IMR-90 (cell line): Measurements from ENCODE around the gene ADAMTS17.

Experiments used
- BHLHE40 ChIP-seq: fragments of 150-350 bp; IDR thresholded peaks from 2 replicates; pipeline ENCODE4 v1.6.1; 2016; ENCODE audit warnings: mild to moderate bottlenecking, low read depth, low read length
- CEBPB ChIP-seq: IDR thresholded peaks from 2 replicates; pipeline ENCODE4 v1.6.1; 2012; ENCODE audit warnings: low read depth, low read length, improper control_type of control experiment
- CHD1 ChIP-seq: IDR thresholded peaks from 2 replicates; pipeline ENCODE4 v1.6.1; 2012; ENCODE audit warnings: low read depth, low read length, improper control_type of control experiment
- FOS ChIP-seq: fragments of 150-350 bp; IDR thresholded peaks from 2 replicates; pipeline ENCODE4 v1.6.1; 2016; ENCODE audit warnings: low read depth, low read length
- MAFK ChIP-seq: IDR thresholded peaks from 2 replicates; pipeline ENCODE4 v1.6.1; 2012; ENCODE audit warnings: low read depth, low read length, improper control_type of control experiment
- MAZ ChIP-seq: IDR thresholded peaks from 2 replicates; pipeline ENCODE4 v1.6.1; 2012; ENCODE audit warnings: low read depth, mild to moderate bottlenecking, low read length, improper control_type of control experiment, moderate library complexity, borderline replicate concordance
- MXI1 ChIP-seq: IDR thresholded peaks from 2 replicates; pipeline ENCODE4 v1.6.1; 2012; ENCODE audit warnings: low read depth, mild to moderate bottlenecking, low read length, moderate library complexity, borderline replicate concordance
- POLR2A ChIP-seq: IDR thresholded peaks from 2 replicates; pipeline ENCODE4 v1.6.1; 2012; ENCODE audit warnings: mild to moderate bottlenecking, low read depth, low read length
- RAD21 ChIP-seq: IDR thresholded peaks from 2 replicates; pipeline ENCODE4 v1.6.1; 2012; ENCODE audit warnings: low read length, improper control_type of control experiment
- RCOR1 ChIP-seq: IDR thresholded peaks from 2 replicates; pipeline ENCODE4 v1.6.1; 2012; ENCODE audit warnings: mild to moderate bottlenecking, low read length, improper control_type of control experiment; ENCODE audit not compliant: insufficient replicate concordance
- SMC3 ChIP-seq: fragments of 150-350 bp; IDR thresholded peaks from 2 replicates; pipeline ENCODE4 v1.6.1; 2016; ENCODE audit warnings: low read depth, mild to moderate bottlenecking, antibody characterized with exemption, low read length, moderate library complexity
- TF ChIP-seq, protein P1 (sequence below): fragments of 150-350 bp; IDR thresholded peaks from 2 replicates; pipeline ENCODE4 v1.6.1; 2017; ENCODE audit warnings: mild to moderate bottlenecking, antibody characterized with exemption, low read length, low read depth
- TF ChIP-seq, protein P2 (sequence below): conservative IDR thresholded peaks from 2 replicates; pipeline ENCODE4 v1.5.1; 2012; ENCODE audit warnings: mild to moderate bottlenecking, low read depth, low read length, improper control_type of control experiment
- TF ChIP-seq, protein P3 (sequence below): fragments of 150-350 bp; IDR thresholded peaks from 2 replicates; pipeline ENCODE4 v1.6.1; 2016; ENCODE audit warnings: low read depth, mild to moderate bottlenecking, low read length, moderate library complexity, borderline replicate concordance

DNA sequence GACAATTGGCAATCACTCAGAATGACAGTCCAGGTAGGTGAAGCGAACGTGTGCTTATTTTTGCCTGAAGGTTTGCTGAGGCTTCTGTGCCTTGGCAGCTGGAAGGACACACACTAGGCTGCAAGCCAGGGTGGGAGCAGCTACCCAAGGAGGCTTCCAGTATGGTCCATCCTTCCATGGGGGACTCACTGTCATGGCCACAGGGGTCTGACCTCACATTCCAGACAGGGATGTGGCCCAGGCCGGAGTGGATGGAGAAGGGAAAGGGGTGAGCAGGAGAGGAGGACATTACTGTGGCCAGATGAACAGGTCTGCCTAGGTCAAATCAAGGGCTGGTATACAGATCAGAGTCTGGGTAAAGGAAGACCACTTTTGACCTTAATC lies 247.7 kb downstream of the ADAMTS17 start:
- TF ChIP-seq BHLHE40 (no peak), MAZ (no peak), POLR2A (no peak), RAD21 (no peak), MXI1 (no peak), FOS (no peak), CEBPB (no peak), CHD1 (no peak), MAFK (no peak), SMC3 (no peak), RCOR1 (no peak)
- TF ChIP-seq, protein P1, sequence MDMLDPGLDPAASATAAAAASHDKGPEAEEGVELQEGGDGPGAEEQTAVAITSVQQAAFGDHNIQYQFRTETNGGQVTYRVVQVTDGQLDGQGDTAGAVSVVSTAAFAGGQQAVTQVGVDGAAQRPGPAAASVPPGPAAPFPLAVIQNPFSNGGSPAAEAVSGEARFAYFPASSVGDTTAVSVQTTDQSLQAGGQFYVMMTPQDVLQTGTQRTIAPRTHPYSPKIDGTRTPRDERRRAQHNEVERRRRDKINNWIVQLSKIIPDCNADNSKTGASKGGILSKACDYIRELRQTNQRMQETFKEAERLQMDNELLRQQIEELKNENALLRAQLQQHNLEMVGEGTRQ = no peak
- TF ChIP-seq, protein P2, sequence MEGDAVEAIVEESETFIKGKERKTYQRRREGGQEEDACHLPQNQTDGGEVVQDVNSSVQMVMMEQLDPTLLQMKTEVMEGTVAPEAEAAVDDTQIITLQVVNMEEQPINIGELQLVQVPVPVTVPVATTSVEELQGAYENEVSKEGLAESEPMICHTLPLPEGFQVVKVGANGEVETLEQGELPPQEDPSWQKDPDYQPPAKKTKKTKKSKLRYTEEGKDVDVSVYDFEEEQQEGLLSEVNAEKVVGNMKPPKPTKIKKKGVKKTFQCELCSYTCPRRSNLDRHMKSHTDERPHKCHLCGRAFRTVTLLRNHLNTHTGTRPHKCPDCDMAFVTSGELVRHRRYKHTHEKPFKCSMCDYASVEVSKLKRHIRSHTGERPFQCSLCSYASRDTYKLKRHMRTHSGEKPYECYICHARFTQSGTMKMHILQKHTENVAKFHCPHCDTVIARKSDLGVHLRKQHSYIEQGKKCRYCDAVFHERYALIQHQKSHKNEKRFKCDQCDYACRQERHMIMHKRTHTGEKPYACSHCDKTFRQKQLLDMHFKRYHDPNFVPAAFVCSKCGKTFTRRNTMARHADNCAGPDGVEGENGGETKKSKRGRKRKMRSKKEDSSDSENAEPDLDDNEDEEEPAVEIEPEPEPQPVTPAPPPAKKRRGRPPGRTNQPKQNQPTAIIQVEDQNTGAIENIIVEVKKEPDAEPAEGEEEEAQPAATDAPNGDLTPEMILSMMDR = no peak
- TF ChIP-seq, protein P3, sequence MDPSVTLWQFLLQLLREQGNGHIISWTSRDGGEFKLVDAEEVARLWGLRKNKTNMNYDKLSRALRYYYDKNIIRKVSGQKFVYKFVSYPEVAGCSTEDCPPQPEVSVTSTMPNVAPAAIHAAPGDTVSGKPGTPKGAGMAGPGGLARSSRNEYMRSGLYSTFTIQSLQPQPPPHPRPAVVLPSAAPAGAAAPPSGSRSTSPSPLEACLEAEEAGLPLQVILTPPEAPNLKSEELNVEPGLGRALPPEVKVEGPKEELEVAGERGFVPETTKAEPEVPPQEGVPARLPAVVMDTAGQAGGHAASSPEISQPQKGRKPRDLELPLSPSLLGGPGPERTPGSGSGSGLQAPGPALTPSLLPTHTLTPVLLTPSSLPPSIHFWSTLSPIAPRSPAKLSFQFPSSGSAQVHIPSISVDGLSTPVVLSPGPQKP = no peak
